ENCODE measurements around the gene PDE4D.

DNA sequence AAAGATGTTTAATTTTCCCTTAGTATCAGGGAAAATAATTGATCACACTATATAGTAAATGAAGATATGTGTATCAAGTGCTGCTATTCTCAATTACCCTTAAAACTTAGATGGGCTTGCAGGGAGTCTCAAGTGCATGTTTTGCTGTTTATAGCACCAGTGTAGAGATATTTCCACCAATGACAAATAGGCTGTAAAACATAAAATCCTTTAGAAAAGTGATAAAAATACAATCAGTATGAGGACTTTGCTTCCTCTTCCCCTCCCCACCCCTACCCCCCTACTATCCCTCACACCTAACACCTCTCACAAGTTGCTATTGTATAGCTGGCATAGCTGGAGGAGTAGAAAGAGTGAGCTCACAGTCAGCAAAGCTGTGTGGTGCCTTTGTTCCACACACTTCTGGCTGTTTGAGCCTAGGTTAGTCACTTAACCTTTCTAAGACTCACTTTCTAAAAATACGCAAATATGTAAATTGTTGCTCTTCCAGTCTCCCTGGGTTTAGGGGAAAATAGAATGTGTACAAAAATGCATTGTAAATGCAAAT, 93.1 kb downstream of the PDE4D start:
- TF ChIP-seq, protein P1, sequence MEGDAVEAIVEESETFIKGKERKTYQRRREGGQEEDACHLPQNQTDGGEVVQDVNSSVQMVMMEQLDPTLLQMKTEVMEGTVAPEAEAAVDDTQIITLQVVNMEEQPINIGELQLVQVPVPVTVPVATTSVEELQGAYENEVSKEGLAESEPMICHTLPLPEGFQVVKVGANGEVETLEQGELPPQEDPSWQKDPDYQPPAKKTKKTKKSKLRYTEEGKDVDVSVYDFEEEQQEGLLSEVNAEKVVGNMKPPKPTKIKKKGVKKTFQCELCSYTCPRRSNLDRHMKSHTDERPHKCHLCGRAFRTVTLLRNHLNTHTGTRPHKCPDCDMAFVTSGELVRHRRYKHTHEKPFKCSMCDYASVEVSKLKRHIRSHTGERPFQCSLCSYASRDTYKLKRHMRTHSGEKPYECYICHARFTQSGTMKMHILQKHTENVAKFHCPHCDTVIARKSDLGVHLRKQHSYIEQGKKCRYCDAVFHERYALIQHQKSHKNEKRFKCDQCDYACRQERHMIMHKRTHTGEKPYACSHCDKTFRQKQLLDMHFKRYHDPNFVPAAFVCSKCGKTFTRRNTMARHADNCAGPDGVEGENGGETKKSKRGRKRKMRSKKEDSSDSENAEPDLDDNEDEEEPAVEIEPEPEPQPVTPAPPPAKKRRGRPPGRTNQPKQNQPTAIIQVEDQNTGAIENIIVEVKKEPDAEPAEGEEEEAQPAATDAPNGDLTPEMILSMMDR (IDR thresholded peaks at IDR 0.05), result no peak
- no peak for TF ChIP-seq POLR2A (IDR thresholded peaks at IDR 0.05)
